Measurements from ENCODE around the gene RUNX1. TPM values are rescaled to one million over a fixed set of nuclear protein-coding genes. Genes with fewer than 3 reads are reported as not detected.

Gene RUNX1
- polyA plus RNA-seq, 3 donors: 6.2 to 49.7 (median 8.7) TPM

DNA sequence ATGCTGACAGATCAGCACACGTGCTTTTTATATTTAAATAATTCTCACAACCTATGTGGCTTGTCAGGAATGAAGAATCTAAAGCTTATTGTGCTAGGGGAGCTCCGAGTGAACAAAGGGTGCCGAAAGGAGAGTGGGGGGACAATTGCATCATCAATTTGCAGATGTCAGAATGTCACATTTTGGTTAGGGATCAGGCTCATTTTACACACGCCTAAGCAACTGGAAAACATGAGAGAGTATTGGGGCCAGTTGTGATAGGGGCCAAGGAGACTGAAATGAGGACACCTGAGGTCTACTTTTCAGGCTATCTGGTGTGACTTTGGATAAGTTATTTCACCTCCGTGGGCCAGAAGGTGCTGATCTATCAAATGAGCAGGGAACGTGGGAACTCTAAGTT lies 31.8 kb downstream of the RUNX1 start:
- H3K27ac Mint-ChIP-seq: peak overlapping the region in 1 of 7 donors; percentile 5
- intact Hi-C loops (cut with micrococcal nuclease): no loop called here
- H3K27me3 Mint-ChIP-seq (ENCODE audit: low read depth in 3 of 3): peaks cover 0 to 3% (median 0%) of the 10 kb centered on the region in 3 donors
- H3K4me2 ChIP-seq (replicated peaks; ENCODE audit: extremely low read depth, low read length, poor library complexity, severe bottlenecking): no peak overlapping the region
- TF ChIP-seq, protein P1, sequence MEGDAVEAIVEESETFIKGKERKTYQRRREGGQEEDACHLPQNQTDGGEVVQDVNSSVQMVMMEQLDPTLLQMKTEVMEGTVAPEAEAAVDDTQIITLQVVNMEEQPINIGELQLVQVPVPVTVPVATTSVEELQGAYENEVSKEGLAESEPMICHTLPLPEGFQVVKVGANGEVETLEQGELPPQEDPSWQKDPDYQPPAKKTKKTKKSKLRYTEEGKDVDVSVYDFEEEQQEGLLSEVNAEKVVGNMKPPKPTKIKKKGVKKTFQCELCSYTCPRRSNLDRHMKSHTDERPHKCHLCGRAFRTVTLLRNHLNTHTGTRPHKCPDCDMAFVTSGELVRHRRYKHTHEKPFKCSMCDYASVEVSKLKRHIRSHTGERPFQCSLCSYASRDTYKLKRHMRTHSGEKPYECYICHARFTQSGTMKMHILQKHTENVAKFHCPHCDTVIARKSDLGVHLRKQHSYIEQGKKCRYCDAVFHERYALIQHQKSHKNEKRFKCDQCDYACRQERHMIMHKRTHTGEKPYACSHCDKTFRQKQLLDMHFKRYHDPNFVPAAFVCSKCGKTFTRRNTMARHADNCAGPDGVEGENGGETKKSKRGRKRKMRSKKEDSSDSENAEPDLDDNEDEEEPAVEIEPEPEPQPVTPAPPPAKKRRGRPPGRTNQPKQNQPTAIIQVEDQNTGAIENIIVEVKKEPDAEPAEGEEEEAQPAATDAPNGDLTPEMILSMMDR (IDR thresholded peaks at IDR 0.05): no peak
- H3K27me3 ChIP-seq (ENCODE audit: control insufficient read depth in 2 of 2, insufficient read depth in 2 of 2, low read length in 2 of 2): no peaks in the 10 kb centered on the region
- H4K20me1 ChIP-seq (ENCODE audit: insufficient read depth, low read length): peaks cover 99% of the 10 kb centered on the region
- no peak overlapping the region for H3K4me3 Mint-ChIP-seq
- no peak for DNase-seq
- peaks cover 8 to 48% of the 10 kb centered on the region in 2 donors for H3K36me3 ChIP-seq (replicated peaks in 1 of 2; ENCODE audit: control insufficient read depth in 1 of 2, insufficient read depth in 2 of 2, low read length in 2 of 2)
- no peak overlapping the region for H2AFZ ChIP-seq (ENCODE audit: insufficient read depth, low read depth, low read length, poor library complexity, severe bottlenecking)
- no peak overlapping the region for H3K4me3 ChIP-seq (replicated peaks in 1 of 3; ENCODE audit: low read depth in 2 of 3, low read length in 3 of 3)
- no peak overlapping the region for H3K9ac ChIP-seq (ENCODE audit: insufficient read depth, low read length, poor library complexity, severe bottlenecking)
- peaks cover 40 to 49% of the 10 kb centered on the region in 2 donors for H3K36me3 Mint-ChIP-seq
- H3K9me3 Mint-ChIP-seq: no peaks in the 10 kb centered on the region
- H3K79me2 ChIP-seq (ENCODE audit: insufficient read depth, low read length): peaks cover 100% of the 10 kb centered on the region
- H3K4me1 ChIP-seq (ENCODE audit: control insufficient read depth in 1 of 2, insufficient read depth in 2 of 2, low read length in 2 of 2): peaks cover 11 to 29% of the 10 kb centered on the region in 2 donors
- WGBS (ENCODE audit: insufficient coverage): 50% methylated on average over 1 of the region's 6 CpGs
- no peak overlapping the region for H3K27ac ChIP-seq (ENCODE audit: low read depth in 1 of 2, low read length in 2 of 2)
- H3K4me1 Mint-ChIP-seq: peaks cover 59% of the 10 kb centered on the region
- no peaks in the 10 kb centered on the region for H3K9me3 ChIP-seq (replicated peaks in 1 of 2; ENCODE audit: control insufficient read depth in 1 of 2, insufficient read depth in 1 of 2, low read length in 2 of 2)

DNA sequence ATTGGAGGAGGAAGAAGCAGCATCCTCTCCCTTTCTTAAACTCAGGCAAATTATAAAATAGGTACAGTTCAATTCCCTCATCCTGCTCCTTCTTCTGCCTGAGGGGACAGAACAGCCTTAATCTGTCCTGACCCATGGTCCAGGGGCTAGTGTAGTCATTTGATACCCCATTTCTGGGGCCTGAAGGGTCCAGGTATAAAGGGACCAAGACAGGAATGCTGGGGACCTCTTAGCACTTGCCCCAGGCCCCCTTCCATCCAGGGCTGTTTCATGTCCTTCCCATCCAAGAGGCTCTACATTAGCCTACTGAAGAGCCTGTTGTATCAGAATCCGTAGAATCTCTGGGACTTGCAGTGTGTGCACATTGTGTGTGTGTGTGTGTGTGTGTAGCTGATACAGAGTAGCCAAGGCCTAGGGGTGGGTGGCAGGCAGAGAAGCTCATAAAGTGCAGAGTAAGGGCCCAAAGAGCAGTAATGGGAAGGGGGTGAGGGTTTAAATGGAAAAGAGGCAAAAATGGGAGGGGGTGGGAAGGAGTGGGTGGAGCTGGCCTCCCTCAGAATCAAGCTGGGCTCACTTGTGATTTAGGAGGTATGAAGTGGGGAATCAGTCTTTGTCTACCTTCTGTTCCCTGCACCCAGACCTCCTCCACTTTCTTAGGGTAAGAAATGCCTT lies 32.4 kb downstream of the RUNX1 start:
- Histone ChIP-seq H3K79me2 (ENCODE audit: insufficient read depth, low read length) (peaks cover 100% of the 10 kb centered on the region), H2AFZ (ENCODE audit: insufficient read depth, low read depth, low read length, poor library complexity, severe bottlenecking) (no peak overlapping the region), H3K4me3 (replicated peaks in 1 of 3; ENCODE audit: low read depth in 2 of 3, low read length in 3 of 3) (no peak overlapping the region), H4K20me1 (ENCODE audit: insufficient read depth, low read length) (peaks cover 99% of the 10 kb centered on the region), H3K9me3 (replicated peaks in 1 of 2; ENCODE audit: control insufficient read depth in 1 of 2, insufficient read depth in 1 of 2, low read length in 2 of 2) (no peaks in the 10 kb centered on the region), H3K9ac (ENCODE audit: insufficient read depth, low read length, poor library complexity, severe bottlenecking) (no peak overlapping the region), H3K4me2 (replicated peaks; ENCODE audit: extremely low read depth, low read length, poor library complexity, severe bottlenecking) (no peak overlapping the region), H3K27me3 (ENCODE audit: control insufficient read depth in 2 of 2, insufficient read depth in 2 of 2, low read length in 2 of 2) (no peaks in the 10 kb centered on the region), H3K27ac (ENCODE audit: low read depth in 1 of 2, low read length in 2 of 2) (peak overlapping the region in 1 of 2 donors; percentile 1), H3K4me1 (ENCODE audit: control insufficient read depth in 1 of 2, insufficient read depth in 2 of 2, low read length in 2 of 2) (peaks cover 11 to 32% of the 10 kb centered on the region in 2 donors), H3K36me3 (replicated peaks in 1 of 2; ENCODE audit: control insufficient read depth in 1 of 2, insufficient read depth in 2 of 2, low read length in 2 of 2) (peaks cover 8 to 47% of the 10 kb centered on the region in 2 donors)
- no peak overlapping the region for H3K4me3 Mint-ChIP-seq
- 89% methylated on average over 1 of the region's 1 CpG for WGBS (ENCODE audit: insufficient coverage)
- no peaks in the 10 kb centered on the region for H3K9me3 Mint-ChIP-seq
- TF ChIP-seq, protein P1 (IDR thresholded peaks at IDR 0.05): no peak
- peak overlapping the region in 5 of 7 donors; percentile 13 to 78 (median 32) for H3K27ac Mint-ChIP-seq
- intact Hi-C loops (cut with micrococcal nuclease): no loop called here
- H3K36me3 Mint-ChIP-seq: peaks cover 34 to 47% of the 10 kb centered on the region in 2 donors
- no peak for DNase-seq
- peaks cover 0 to 3% (median 0%) of the 10 kb centered on the region in 3 donors for H3K27me3 Mint-ChIP-seq (ENCODE audit: low read depth in 3 of 3)
- peaks cover 59% of the 10 kb centered on the region for H3K4me1 Mint-ChIP-seq
